PFSK-1 (cell line): ENCODE data around the gene ATG4C.

Source experiments
- FOXP2 ChIP-seq: optimal IDR thresholded peaks from 2 replicates; pipeline ENCODE3; 2011; ENCODE audit warnings: borderline replicate concordance, control low read depth, inconsistent platforms; ENCODE audit not compliant: insufficient read depth; ENCODE audit errors: extremely low read length, extremely low read depth
- POLR2AphosphoS5 ChIP-seq: IDR thresholded peaks from 2 replicates; pipeline ENCODE4 v1.6.1; 2012; ENCODE audit warnings: low read depth, mild to moderate bottlenecking, control low read depth, low read length, moderate library complexity
- REST ChIP-seq, 2 experiments: IDR thresholded peaks; 2 replicates each; pipeline versions ENCODE4 v1.6.1 to v1.8.0; 2011 to 2012; ENCODE audit warnings: low read depth in 2 of 2, low read length in 2 of 2, control low read depth in 1 of 2, inconsistent platforms in 1 of 2, mild to moderate bottlenecking in 1 of 2, moderate library complexity in 1 of 2; ENCODE audit not compliant: insufficient read depth in 1 of 2
- SIN3A ChIP-seq: IDR thresholded peaks from 2 replicates; pipeline ENCODE4 v1.6.1; 2012; ENCODE audit warnings: mild to moderate bottlenecking, low read length, moderate library complexity, borderline replicate concordance; ENCODE audit not compliant: insufficient read depth
- TAF1 ChIP-seq: IDR thresholded peaks from 2 replicates; pipeline ENCODE4 v1.6.1; 2012; ENCODE audit warnings: low read length, control low read depth, borderline replicate concordance; ENCODE audit not compliant: insufficient read depth

ATG4C gene

GRCh38 chr1:62841587-62842169 lies 57.7 kb downstream of the ATG4C start:
- TF ChIP-seq REST (IDR thresholded peaks at IDR 0.05; ENCODE audit: insufficient read depth in 1 of 2, low read depth in 2 of 2, low read length in 2 of 2) (no peak), FOXP2 (no peak), SIN3A (no peak), POLR2AphosphoS5 (no peak), TAF1 (no peak)

GRCh38 chr1:62844030-62844429 lies 60.1 kb downstream of the ATG4C start:
- TF ChIP-seq REST (IDR thresholded peaks at IDR 0.05; ENCODE audit: insufficient read depth in 1 of 2, low read depth in 2 of 2, low read length in 2 of 2) (no peak), TAF1 (no peak), SIN3A (no peak), POLR2AphosphoS5 (no peak)

- no peak for TF ChIP-seq FOXP2
- TF ChIP-seq TAF1 = no peak
- TF ChIP-seq REST (IDR thresholded peaks at IDR 0.05; ENCODE audit: insufficient read depth in 1 of 2, low read depth in 2 of 2, low read length in 2 of 2) = no peak
- no peak for TF ChIP-seq SIN3A
- no peak for TF ChIP-seq POLR2AphosphoS5
These were observed 65.1 kb downstream of the ATG4C start for GRCh38 chr1:62849031-62849430.

- TF ChIP-seq SIN3A (no peak), POLR2AphosphoS5 (no peak), REST (IDR thresholded peaks at IDR 0.05; ENCODE audit: insufficient read depth in 1 of 2, low read depth in 2 of 2, low read length in 2 of 2) (no peak), FOXP2 (no peak)
These were observed 68.3 kb downstream of the ATG4C start for GRCh38 chr1:62852253-62852652.

GRCh38 chr1:62856960-62857359 lies 73.0 kb downstream of the ATG4C start:
- TF ChIP-seq REST (IDR thresholded peaks at IDR 0.05; ENCODE audit: insufficient read depth in 1 of 2, low read depth in 2 of 2, low read length in 2 of 2) (no peak), SIN3A (no peak), FOXP2 (no peak), POLR2AphosphoS5 (no peak), TAF1 (no peak)
